Measurements from ENCODE around the gene CLIP1. TPM values are rescaled to one million over a fixed set of nuclear protein-coding genes. Genes with fewer than 3 reads are reported as not detected.
A peak's percentile ranks its signal among the peaks of the same experiment; 100 is the strongest.

CLIP1 gene
- total and polyA plus RNA-seq, 2 of the 13 experiments (the other 11 are each of a cell fraction or from before 2014, with no cell fraction given) = 28.9 to 43.7 TPM

GRCh38 chr12:122399592-122400373, 22.7 kb downstream of the CLIP1 start:
- peak overlapping the region; percentile 24 to 62 (median 35); a peak in 5 of 6 replicates for H3K4me3 ChIP-seq (replicated peaks in 1 of 3; ENCODE audit: insufficient read depth in 1 of 3, low read depth in 2 of 3, low read length in 3 of 3)
- H4K20me1 ChIP-seq (ENCODE audit: insufficient read depth, low read length) = no peaks in the 10 kb centered on the region
- peak; percentile 91 for DNase-seq (ENCODE audit: low spot score)
- peaks cover 15% of the 10 kb centered on the region for H3K79me2 ChIP-seq (ENCODE audit: insufficient read depth, low read length)
- peak overlapping the region; percentile 94 for H3K27ac ChIP-seq (ENCODE audit: extremely low read length, insufficient read depth, low read length)
- peak; percentile 97 for FAIRE-seq
- H3K9me3 ChIP-seq (ENCODE audit: low read length) = no peaks in the 10 kb centered on the region
- peak overlapping the region; percentile 92 for H3K4me2 ChIP-seq (ENCODE audit: low read depth, low read length)
- TSS peak; percentile 94 for BruUV-seq (replicated peaks)
- ChIA-PET POLR2A (interaction anchor here (0.5 to 6.0 kb wide), 34 partner anchors 9 to 960 kb away, joined by 3 to 127 read pairs (median 5); partner anchors contain the start of genes CLIP1, DIABLO, KNTC1 and RSRC2), CTCF (ENCODE audit: low intra/inter-chr PET ratio, low total read pairs) (interaction anchor here (0.9 to 3.0 kb wide), 2 partner anchors 22 to 72 kb away, joined by 4 to 31 read pairs; no protein-coding TSS in a partner anchor)
- peaks cover 58% of the 10 kb centered on the region for H3K4me1 ChIP-seq (ENCODE audit: insufficient read depth, low read length)
- H3K27me3 ChIP-seq (ENCODE audit: control insufficient read depth in 1 of 2, insufficient read depth in 2 of 2, low read length in 2 of 2) = no peaks in the 10 kb centered on the region
- peak overlapping the region; percentile 73 for H3K9ac ChIP-seq (ENCODE audit: insufficient read depth, low read depth, low read length)
- no peak overlapping the region for H2AFZ ChIP-seq (ENCODE audit: low read length)
- 4% methylated on average over 14 of the region's 14 CpGs for WGBS (ENCODE audit: low lambda C conversion rate)
- intact Hi-C loops (cut with micrococcal nuclease; ENCODE audit: unreplicated experiment) = loop anchor here (1.0 kb wide), 2 partner anchors 22 to 72 kb away; no protein-coding TSS in a partner anchor
- in situ Hi-C loops (cut with HindIII; ENCODE audit: extremely low pct_ligation_motif_present, low pct_unique_long_range_greater_than_20kb) = loop anchor here (5.0 kb wide), 1 partner anchor 73 kb away; no protein-coding TSS in a partner anchor
- ATAC-seq = peak; percentile 78
- H3K36me3 ChIP-seq (replicated peaks in 1 of 2; ENCODE audit: control insufficient read depth in 1 of 2, insufficient read depth in 2 of 2, low read length in 2 of 2) = no peaks in the 10 kb centered on the region
- TF ChIP-seq GATAD1 (CRISPR knock-in tag; IDR thresholded peaks at IDR 0.05) = 0 out of 2 replicates have a peak, but pooled peaks have one; percentile 30
- TF ChIP-seq PHF21A (CRISPR knock-in tag; IDR thresholded peaks at IDR 0.05) = 0 out of 2 replicates have a peak, but pooled peaks have one; percentile 18
- TF ChIP-seq HDAC1 (CRISPR knock-in tag; IDR thresholded peaks at IDR 0.05) = peak; percentile 33; the same call in 1 of the 2 replicates
- TF ChIP-seq, protein P1, sequence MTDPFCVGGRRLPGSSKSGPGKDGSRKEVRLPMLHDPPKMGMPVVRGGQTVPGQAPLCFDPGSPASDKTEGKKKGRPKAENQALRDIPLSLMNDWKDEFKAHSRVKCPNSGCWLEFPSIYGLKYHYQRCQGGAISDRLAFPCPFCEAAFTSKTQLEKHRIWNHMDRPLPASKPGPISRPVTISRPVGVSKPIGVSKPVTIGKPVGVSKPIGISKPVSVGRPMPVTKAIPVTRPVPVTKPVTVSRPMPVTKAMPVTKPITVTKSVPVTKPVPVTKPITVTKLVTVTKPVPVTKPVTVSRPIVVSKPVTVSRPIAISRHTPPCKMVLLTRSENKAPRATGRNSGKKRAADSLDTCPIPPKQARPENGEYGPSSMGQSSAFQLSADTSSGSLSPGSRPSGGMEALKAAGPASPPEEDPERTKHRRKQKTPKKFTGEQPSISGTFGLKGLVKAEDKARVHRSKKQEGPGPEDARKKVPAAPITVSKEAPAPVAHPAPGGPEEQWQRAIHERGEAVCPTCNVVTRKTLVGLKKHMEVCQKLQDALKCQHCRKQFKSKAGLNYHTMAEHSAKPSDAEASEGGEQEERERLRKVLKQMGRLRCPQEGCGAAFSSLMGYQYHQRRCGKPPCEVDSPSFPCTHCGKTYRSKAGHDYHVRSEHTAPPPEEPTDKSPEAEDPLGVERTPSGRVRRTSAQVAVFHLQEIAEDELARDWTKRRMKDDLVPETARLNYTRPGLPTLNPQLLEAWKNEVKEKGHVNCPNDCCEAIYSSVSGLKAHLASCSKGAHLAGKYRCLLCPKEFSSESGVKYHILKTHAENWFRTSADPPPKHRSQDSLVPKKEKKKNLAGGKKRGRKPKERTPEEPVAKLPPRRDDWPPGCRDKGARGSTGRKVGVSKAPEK (CRISPR knock-in tag; IDR thresholded peaks at IDR 0.05; ENCODE audit: borderline replicate concordance) = peak; percentile 51; the same call in 1 of the 2 replicates
- TF ChIP-seq MAFG (CRISPR knock-in tag; IDR thresholded peaks at IDR 0.05) = peak; percentile 69; the same call in 1 of the 2 replicates
- TF ChIP-seq GATAD2A (CRISPR knock-in tag; IDR thresholded peaks at IDR 0.05) = peak; percentile 64
- TF ChIP-seq ZNF558 (CRISPR knock-in tag; IDR thresholded peaks at IDR 0.05; ENCODE audit: borderline replicate concordance) = no peak
- TF ChIP-seq SALL1 (CRISPR knock-in tag; IDR thresholded peaks at IDR 0.05) = peak; percentile 44; the same call in 1 of the 2 replicates
- TF ChIP-seq BORCS8-MEF2B (CRISPR knock-in tag; IDR thresholded peaks at IDR 0.05) = peak; percentile 51; the same call in 1 of the 2 replicates
- peak; percentile 35; the same call in 1 of the 2 replicates for TF ChIP-seq KDM2A (CRISPR knock-in tag; IDR thresholded peaks at IDR 0.05; ENCODE audit: borderline replicate concordance, low read depth)
- TF ChIP-seq, protein P2, sequence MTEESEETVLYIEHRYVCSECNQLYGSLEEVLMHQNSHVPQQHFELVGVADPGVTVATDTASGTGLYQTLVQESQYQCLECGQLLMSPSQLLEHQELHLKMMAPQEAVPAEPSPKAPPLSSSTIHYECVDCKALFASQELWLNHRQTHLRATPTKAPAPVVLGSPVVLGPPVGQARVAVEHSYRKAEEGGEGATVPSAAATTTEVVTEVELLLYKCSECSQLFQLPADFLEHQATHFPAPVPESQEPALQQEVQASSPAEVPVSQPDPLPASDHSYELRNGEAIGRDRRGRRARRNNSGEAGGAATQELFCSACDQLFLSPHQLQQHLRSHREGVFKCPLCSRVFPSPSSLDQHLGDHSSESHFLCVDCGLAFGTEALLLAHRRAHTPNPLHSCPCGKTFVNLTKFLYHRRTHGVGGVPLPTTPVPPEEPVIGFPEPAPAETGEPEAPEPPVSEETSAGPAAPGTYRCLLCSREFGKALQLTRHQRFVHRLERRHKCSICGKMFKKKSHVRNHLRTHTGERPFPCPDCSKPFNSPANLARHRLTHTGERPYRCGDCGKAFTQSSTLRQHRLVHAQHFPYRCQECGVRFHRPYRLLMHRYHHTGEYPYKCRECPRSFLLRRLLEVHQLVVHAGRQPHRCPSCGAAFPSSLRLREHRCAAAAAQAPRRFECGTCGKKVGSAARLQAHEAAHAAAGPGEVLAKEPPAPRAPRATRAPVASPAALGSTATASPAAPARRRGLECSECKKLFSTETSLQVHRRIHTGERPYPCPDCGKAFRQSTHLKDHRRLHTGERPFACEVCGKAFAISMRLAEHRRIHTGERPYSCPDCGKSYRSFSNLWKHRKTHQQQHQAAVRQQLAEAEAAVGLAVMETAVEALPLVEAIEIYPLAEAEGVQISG (CRISPR knock-in tag; IDR thresholded peaks at IDR 0.05) = 0 out of 2 replicates have a peak, but pooled peaks have one; percentile 27
- peak; percentile 45; the same call in 1 of the 2 replicates for TF ChIP-seq ZNF143 (CRISPR knock-in tag; IDR thresholded peaks at IDR 0.05)
- 0 out of 2 replicates have a peak, but pooled peaks have one; percentile 8 for TF ChIP-seq NR2F6 (IDR thresholded peaks at IDR 0.05)
- peak; percentile 52; the same call in 1 of the 2 replicates for TF ChIP-seq NR2F6 (CRISPR knock-in tag; IDR thresholded peaks at IDR 0.05)
- TF ChIP-seq HBP1 (CRISPR knock-in tag; IDR thresholded peaks at IDR 0.05; ENCODE audit: low read depth) = 0 out of 2 replicates have a peak, but pooled peaks have one; percentile 22
- TF ChIP-seq THAP11 (CRISPR knock-in tag; IDR thresholded peaks at IDR 0.05) = peak; percentile 15; the same call in 1 of the 2 replicates
